K562 (cell line): ENCODE results near the gene GGPS1. TPM values are rescaled to one million over a fixed set of nuclear protein-coding genes. Genes with fewer than 3 reads are reported as not detected.

Experiments
- ADNP ChIP-seq: fragments of 200-800 bp; sonication (Bioruptor generic); IDR thresholded peaks from 2 replicates; pipeline ENCODE4 v1.6.1; 2016; ENCODE audit warnings: missing genetic modification characterization, missing compliant biosample characterization
- AFF4 ChIP-seq: sonication (generic); formaldehyde crosslinking; IDR thresholded peaks from 2 replicates; pipeline ENCODE4 v1.8.0; 2023; ENCODE audit warnings: mild to moderate bottlenecking, missing genetic modification reagents
- ARID1B ChIP-seq: fragments of 450-650 bp; IDR thresholded peaks from 2 replicates; pipeline ENCODE4 v1.6.1; 2016; ENCODE audit warnings: antibody characterized with exemption, mild to moderate bottlenecking, inconsistent platforms
- BACH1 ChIP-seq: fragments of 200-800 bp; sonication (Bioruptor generic); IDR thresholded peaks from 2 replicates; pipeline ENCODE4 v1.6.1; 2016; ENCODE audit warnings: missing genetic modification characterization, missing compliant biosample characterization
- CHD4 ChIP-seq: fragments of 200-600 bp; sonication (generic); IDR thresholded peaks from 3 replicates; pipeline ENCODE4 v1.6.1; 2012; ENCODE audit warnings: low read depth, mild to moderate bottlenecking, mixed read lengths, low read length, inconsistent platforms; ENCODE audit not compliant: insufficient read depth, insufficient replicate concordance, poor library complexity, severe bottlenecking
- FOXO4 ChIP-seq: fragments of 450-650 bp; formaldehyde crosslinking; IDR thresholded peaks from 2 replicates; pipeline ENCODE4 v1.4.0; 2020; ENCODE audit warnings: mild to moderate bottlenecking, moderate library complexity
- HDGF ChIP-seq: fragments of 450-650 bp; IDR thresholded peaks from 2 replicates; pipeline ENCODE4 v1.6.1; 2016
- JUNB ChIP-seq: fragments of 450-650 bp; formaldehyde crosslinking; conservative IDR thresholded peaks from 2 replicates; pipeline ENCODE4 v1.4.0; 2020; ENCODE audit warnings: mild to moderate bottlenecking
- MEIS2 ChIP-seq: fragments of 450-650 bp; IDR thresholded peaks from 2 replicates; pipeline ENCODE4 v1.6.1; 2014; ENCODE audit warnings: mild to moderate bottlenecking; ENCODE audit not compliant: partially characterized antibody
- NR2C1 ChIP-seq, 2 experiments: fragments of 450-650 bp; IDR thresholded peaks; 2 replicates each; pipeline ENCODE4 v1.6.1; 2017; ENCODE audit warnings: mild to moderate bottlenecking in 2 of 2, antibody characterized with exemption in 1 of 2, inconsistent platforms in 1 of 2, missing compliant biosample characterization in 1 of 2, missing genetic modification characterization in 1 of 2
- NR4A1 ChIP-seq, 2 experiments: fragments of 250-450 bp in 1 of 2; fragments of 450-650 bp in 1 of 2; sonication (Bioruptor Pico) in 1 of 2; IDR thresholded peaks; 2 replicates each; pipeline versions ENCODE4 v1.4.0 to v1.6.1; 2016 to 2020; ENCODE audit warnings: mild to moderate bottlenecking in 2 of 2, missing compliant biosample characterization in 1 of 2, missing genetic modification characterization in 1 of 2, moderate library complexity in 1 of 2
- PATZ1 ChIP-seq: fragments of 250-450 bp; sonication (Bioruptor Pico); IDR thresholded peaks from 2 replicates; pipeline ENCODE4 v1.5.0; 2020; ENCODE audit warnings: mild to moderate bottlenecking, borderline replicate concordance
- POU5F1 ChIP-seq: fragments of 150-350 bp; IDR thresholded peaks from 2 replicates; pipeline ENCODE4 v1.6.1; 2014; ENCODE audit warnings: borderline replicate concordance, low read length, low read depth, mild to moderate bottlenecking; ENCODE audit not compliant: partially characterized antibody
- RFX7 ChIP-seq: fragments of 250-450 bp; sonication (Bioruptor Pico); IDR thresholded peaks from 2 replicates; pipeline ENCODE4 v1.5.1; 2021; ENCODE audit warnings: mild to moderate bottlenecking
- SIN3B ChIP-seq: fragments of 450-650 bp; IDR thresholded peaks from 2 replicates; pipeline ENCODE4 v1.6.1; 2017; ENCODE audit warnings: low read depth, mild to moderate bottlenecking, moderate library complexity
- TBL1XR1 ChIP-seq, 2 experiments: IDR thresholded peaks; 2 replicates each; pipeline ENCODE4 v1.6.1; 2012; ENCODE audit warnings: improper control_type of control experiment in 2 of 2, low read length in 2 of 2, mild to moderate bottlenecking in 1 of 2
- ZBTB9 ChIP-seq: fragments of 450-650 bp; formaldehyde crosslinking; IDR thresholded peaks from 2 replicates; pipeline ENCODE4 v1.4.0; 2020; ENCODE audit warnings: mild to moderate bottlenecking, moderate library complexity
- ZNF143 ChIP-seq: sonication (generic); formaldehyde crosslinking; IDR thresholded peaks from 2 replicates; pipeline ENCODE4 v1.9.0; 2022; ENCODE audit warnings: mild to moderate bottlenecking, missing genetic modification reagents
- ZNF232 ChIP-seq: sonication (generic); formaldehyde crosslinking; IDR thresholded peaks from 2 replicates; pipeline ENCODE4 v1.8.0; 2022; ENCODE audit warnings: mild to moderate bottlenecking, missing genetic modification reagents
- ZNF57 ChIP-seq: fragments of 450-650 bp; formaldehyde crosslinking; IDR thresholded peaks from 2 replicates; pipeline ENCODE4 v1.4.0; 2020; ENCODE audit warnings: mild to moderate bottlenecking, moderate library complexity
- polyA plus RNA-seq, 8 experiments: library from polyadenylated mRNA; depleted of rRNA in 4 of 8; stranded (reverse) in 5 of 8; unstranded in 3 of 8; fragments of >200 nt; fragmentation: Nextera tagmentation in 2 of 8; fragmentation: Illumina TruSeq in 1 of 8; extraction: Ambion mirVana in 2 of 8; extraction: Trizol in 1 of 8; gene quantifications; 2 replicates each; pipeline versions ENCODE4 v1.2.1 to v1.2.3, GENCODE V29; 2011 to 2014; ENCODE audit warnings: inconsistent platforms in 1 of 8, missing spikeins in 1 of 8
- total RNA-seq, 7 experiments: library from RNA; depleted of rRNA in 6 of 7; stranded (reverse); fragments of >200 nt in 6 of 7; fragmentation: Illumina TruSeq in 2 of 7; extraction: Trizol in 2 of 7; gene quantifications; 2 replicates each; pipeline versions ENCODE4 v1.2.1 to v1.2.3, GENCODE V29; 2011 to 2021; ENCODE audit warnings: low replicate concordance in 1 of 7

GGPS1 gene
- total and polyA plus RNA-seq, 9 of the 15 experiments (the other 6 are each of a cell fraction or from before 2014, with no cell fraction given) = 18.8 to 104 (median 56.3) TPM

GRCh38 chr1:235366286-235366685 is 37.9 kb downstream of the GGPS1 start (continued):
- TF ChIP-seq PATZ1 (CRISPR knock-in tag) (no peak), HDGF (no peak), JUNB (CRISPR knock-in tag) (no peak), BACH1 (tag) (0 out of 2 replicates have a peak, but pooled peaks have one; percentile 46), TBL1XR1 (IDR thresholded peaks at IDR 0.05; ENCODE audit: low read length in 2 of 2) (0 out of 4 replicates have a peak, but pooled peaks of 1 of the 2 experiments have one; percentile 5), RFX7 (0 out of 2 replicates have a peak, but pooled peaks have one; percentile 39), NR4A1 (CRISPR knock-in tag; IDR thresholded peaks at IDR 0.05) (no peak), NR4A1 (tag; IDR thresholded peaks at IDR 0.05) (0 out of 2 replicates have a peak, but pooled peaks have one; percentile 43), ARID1B (no peak), CHD4 (no peak), SIN3B (no peak), ZNF57 (no peak), ZBTB9 (CRISPR knock-in tag) (no peak), POU5F1 (no peak), AFF4 (CRISPR knock-in tag) (no peak), MEIS2 (peak; percentile 16), ZNF143 (CRISPR knock-in tag) (no peak), ADNP (no peak), NR2C1 (IDR thresholded peaks at IDR 0.05) (peak; percentile 31; the same call in 1 of the 2 replicates), NR2C1 (tag; IDR thresholded peaks at IDR 0.05) (peak; percentile 58; the same call in 1 of the 2 replicates), FOXO4 (no peak), ZNF232 (CRISPR knock-in tag) (no peak)
